ENCODE results near the gene CNTNAP2. TPM values are rescaled to one million over a fixed set of nuclear protein-coding genes. Genes with fewer than 3 reads are reported as not detected.

The CNTNAP2 gene
- total and polyA plus RNA-seq, 4 donors: 41.3 to 127 (median 67.8) TPM

GRCh38 chr7:146960773-146961391 lies 844.3 kb downstream of the CNTNAP2 start:
- WGBS (ENCODE audit: insufficient coverage): 28% methylated on average over 2 of the region's 5 CpGs
- no peak overlapping the region for H3K27ac ChIP-seq (ENCODE audit: low read depth, low read length)
- no peaks in the 10 kb centered on the region for H3K36me3 ChIP-seq (ENCODE audit: control insufficient read depth, insufficient read depth, low read length)
- H3K4me1 ChIP-seq (ENCODE audit: control insufficient read depth, insufficient read depth, low read length): no peaks in the 10 kb centered on the region
- H3K4me3 ChIP-seq (ENCODE audit: low read depth, low read length): no peak overlapping the region
- DNase-seq (ENCODE audit: low read depth in 4 of 6, low spot score in 6 of 6): peak in 1 of 6 donors; percentile 19
- no peaks in the 10 kb centered on the region for H3K9me3 ChIP-seq (ENCODE audit: control insufficient read depth, insufficient read depth, low read length)
- no peaks in the 10 kb centered on the region for H3K27me3 ChIP-seq (ENCODE audit: control insufficient read depth, insufficient read depth, low read length)

GRCh38 chr7:146961617-146962016 lies 845.0 kb downstream of the CNTNAP2 start:
- Histone ChIP-seq H3K27ac (ENCODE audit: low read depth, low read length) (no peak overlapping the region), H3K9me3 (ENCODE audit: control insufficient read depth, insufficient read depth, low read length) (no peaks in the 10 kb centered on the region), H3K4me1 (ENCODE audit: control insufficient read depth, insufficient read depth, low read length) (no peaks in the 10 kb centered on the region), H3K4me3 (ENCODE audit: low read depth, low read length) (no peak overlapping the region), H3K27me3 (ENCODE audit: control insufficient read depth, insufficient read depth, low read length) (no peaks in the 10 kb centered on the region), H3K36me3 (ENCODE audit: control insufficient read depth, insufficient read depth, low read length) (no peaks in the 10 kb centered on the region)
- WGBS (ENCODE audit: insufficient coverage): 100% methylated on average over 3 of the region's 4 CpGs
- DNase-seq (ENCODE audit: low read depth in 4 of 6, low spot score in 6 of 6): peak in 1 of 6 donors; percentile 32

- H3K27ac ChIP-seq (ENCODE audit: low read depth, low read length): no peak overlapping the region
- DNase-seq (ENCODE audit: low read depth in 4 of 6, low spot score in 6 of 6): no peak
- H3K36me3 ChIP-seq (ENCODE audit: control insufficient read depth, insufficient read depth, low read length): no peaks in the 10 kb centered on the region
- no CpG with 5 or more reads among the region's 3 CpGs for WGBS (ENCODE audit: insufficient coverage)
- H3K4me1 ChIP-seq (ENCODE audit: control insufficient read depth, insufficient read depth, low read length): no peaks in the 10 kb centered on the region
- H3K27me3 ChIP-seq (ENCODE audit: control insufficient read depth, insufficient read depth, low read length): no peaks in the 10 kb centered on the region
- no peaks in the 10 kb centered on the region for H3K9me3 ChIP-seq (ENCODE audit: control insufficient read depth, insufficient read depth, low read length)
- H3K4me3 ChIP-seq (ENCODE audit: low read depth, low read length): no peak overlapping the region
Measured at GRCh38 chr7:146966274-146966673, 849.7 kb downstream of the CNTNAP2 start.

GRCh38 chr7:146982482-146982881 lies 865.9 kb downstream of the CNTNAP2 start:
- Histone ChIP-seq H3K36me3 (ENCODE audit: control insufficient read depth, insufficient read depth, low read length) (no peaks in the 10 kb centered on the region), H3K27ac (ENCODE audit: low read depth, low read length) (no peak overlapping the region), H3K4me3 (ENCODE audit: low read depth, low read length) (no peak overlapping the region), H3K27me3 (ENCODE audit: control insufficient read depth, insufficient read depth, low read length) (no peaks in the 10 kb centered on the region), H3K9me3 (ENCODE audit: control insufficient read depth, insufficient read depth, low read length) (no peaks in the 10 kb centered on the region), H3K4me1 (ENCODE audit: control insufficient read depth, insufficient read depth, low read length) (no peaks in the 10 kb centered on the region)
- WGBS (ENCODE audit: insufficient coverage): 25% methylated on average over 2 of the region's 2 CpGs
- peak in 2 of 6 donors; percentile 5 to 11 for DNase-seq (ENCODE audit: low read depth in 4 of 6, low spot score in 6 of 6)

GRCh38 chr7:146991596-146991995 lies 875.0 kb downstream of the CNTNAP2 start:
- H3K27ac ChIP-seq (ENCODE audit: low read depth, low read length): no peak overlapping the region
- H3K4me3 ChIP-seq (ENCODE audit: low read depth, low read length): no peak overlapping the region
- H3K4me1 ChIP-seq (ENCODE audit: control insufficient read depth, insufficient read depth, low read length): no peaks in the 10 kb centered on the region
- peak in 1 of 6 donors; percentile 6 for DNase-seq (ENCODE audit: low read depth in 4 of 6, low spot score in 6 of 6)
- no peaks in the 10 kb centered on the region for H3K36me3 ChIP-seq (ENCODE audit: control insufficient read depth, insufficient read depth, low read length)
- H3K9me3 ChIP-seq (ENCODE audit: control insufficient read depth, insufficient read depth, low read length): no peaks in the 10 kb centered on the region
- whole genome bisulfite sequencing (ENCODE audit: insufficient coverage): 74% methylated on average over 3 of the region's 5 CpGs
- H3K27me3 ChIP-seq (ENCODE audit: control insufficient read depth, insufficient read depth, low read length): no peaks in the 10 kb centered on the region

GRCh38 chr7:146993764-146994163 lies 877.2 kb downstream of the CNTNAP2 start:
- no peak overlapping the region for H3K27ac ChIP-seq (ENCODE audit: low read depth, low read length)
- DNase-seq (ENCODE audit: low read depth in 4 of 6, low spot score in 6 of 6): no peak

GRCh38 chr7:147008530-147008929 lies 891.9 kb downstream of the CNTNAP2 start:
- Histone ChIP-seq H3K4me1 (ENCODE audit: control insufficient read depth, insufficient read depth, low read length) (no peaks in the 10 kb centered on the region), H3K4me3 (ENCODE audit: low read depth, low read length) (no peak overlapping the region), H3K27me3 (ENCODE audit: control insufficient read depth, insufficient read depth, low read length) (no peaks in the 10 kb centered on the region), H3K27ac (ENCODE audit: low read depth, low read length) (no peak overlapping the region), H3K9me3 (ENCODE audit: control insufficient read depth, insufficient read depth, low read length) (no peaks in the 10 kb centered on the region), H3K36me3 (ENCODE audit: control insufficient read depth, insufficient read depth, low read length) (no peaks in the 10 kb centered on the region)
- WGBS (ENCODE audit: insufficient coverage): 100% methylated on average over 1 of the region's 6 CpGs
- DNase-seq (ENCODE audit: low read depth in 4 of 6, low spot score in 6 of 6): no peak

More at GRCh38 chr7:146993764-146994163, 877.2 kb downstream of the CNTNAP2 start:
- Histone ChIP-seq H3K4me3 (ENCODE audit: low read depth, low read length) (no peak overlapping the region), H3K27me3 (ENCODE audit: control insufficient read depth, insufficient read depth, low read length) (no peaks in the 10 kb centered on the region), H3K9me3 (ENCODE audit: control insufficient read depth, insufficient read depth, low read length) (no peaks in the 10 kb centered on the region), H3K4me1 (ENCODE audit: control insufficient read depth, insufficient read depth, low read length) (no peaks in the 10 kb centered on the region), H3K36me3 (ENCODE audit: control insufficient read depth, insufficient read depth, low read length) (no peaks in the 10 kb centered on the region)
- no CpG with 5 or more reads among the region's 1 CpG for WGBS (ENCODE audit: insufficient coverage)

- H3K4me1 ChIP-seq (ENCODE audit: control insufficient read depth, insufficient read depth, low read length): no peaks in the 10 kb centered on the region
- no peak overlapping the region for H3K27ac ChIP-seq (ENCODE audit: low read depth, low read length)
- H3K27me3 ChIP-seq (ENCODE audit: control insufficient read depth, insufficient read depth, low read length): no peaks in the 10 kb centered on the region
- H3K36me3 ChIP-seq (ENCODE audit: control insufficient read depth, insufficient read depth, low read length): no peaks in the 10 kb centered on the region
- no peaks in the 10 kb centered on the region for H3K9me3 ChIP-seq (ENCODE audit: control insufficient read depth, insufficient read depth, low read length)
- DNase-seq (ENCODE audit: low read depth in 4 of 6, low spot score in 6 of 6): no peak
- no peak overlapping the region for H3K4me3 ChIP-seq (ENCODE audit: low read depth, low read length)
Measured at GRCh38 chr7:147012666-147013065, 896.1 kb downstream of the CNTNAP2 start.

- Histone ChIP-seq H3K4me1 (ENCODE audit: control insufficient read depth, insufficient read depth, low read length) (no peaks in the 10 kb centered on the region), H3K27me3 (ENCODE audit: control insufficient read depth, insufficient read depth, low read length) (no peaks in the 10 kb centered on the region), H3K36me3 (ENCODE audit: control insufficient read depth, insufficient read depth, low read length) (no peaks in the 10 kb centered on the region), H3K4me3 (ENCODE audit: low read depth, low read length) (no peak overlapping the region), H3K27ac (ENCODE audit: low read depth, low read length) (no peak overlapping the region), H3K9me3 (ENCODE audit: control insufficient read depth, insufficient read depth, low read length) (no peaks in the 10 kb centered on the region)
- no CpG with 5 or more reads among the region's 2 CpGs for WGBS (ENCODE audit: insufficient coverage)
- DNase-seq (ENCODE audit: low read depth in 4 of 6, low spot score in 6 of 6): peak in 2 of 6 donors; percentile 47 to 63
Measured at GRCh38 chr7:147013825-147014224, 897.2 kb downstream of the CNTNAP2 start.

- Histone ChIP-seq H3K9me3 (ENCODE audit: control insufficient read depth, insufficient read depth, low read length) (no peaks in the 10 kb centered on the region), H3K4me1 (ENCODE audit: control insufficient read depth, insufficient read depth, low read length) (no peaks in the 10 kb centered on the region), H3K36me3 (ENCODE audit: control insufficient read depth, insufficient read depth, low read length) (no peaks in the 10 kb centered on the region), H3K27ac (ENCODE audit: low read depth, low read length) (no peak overlapping the region), H3K4me3 (ENCODE audit: low read depth, low read length) (no peak overlapping the region), H3K27me3 (ENCODE audit: control insufficient read depth, insufficient read depth, low read length) (no peaks in the 10 kb centered on the region)
- 55% methylated on average over 2 of the region's 4 CpGs for WGBS (ENCODE audit: insufficient coverage)
- peak in 2 of 6 donors; percentile 10 to 71 for DNase-seq (ENCODE audit: low read depth in 4 of 6, low spot score in 6 of 6)
Measured at GRCh38 chr7:147014286-147014955, 897.8 kb downstream of the CNTNAP2 start.
